ENCODE results near the gene FAM13A.

The FAM13A gene

DNA sequence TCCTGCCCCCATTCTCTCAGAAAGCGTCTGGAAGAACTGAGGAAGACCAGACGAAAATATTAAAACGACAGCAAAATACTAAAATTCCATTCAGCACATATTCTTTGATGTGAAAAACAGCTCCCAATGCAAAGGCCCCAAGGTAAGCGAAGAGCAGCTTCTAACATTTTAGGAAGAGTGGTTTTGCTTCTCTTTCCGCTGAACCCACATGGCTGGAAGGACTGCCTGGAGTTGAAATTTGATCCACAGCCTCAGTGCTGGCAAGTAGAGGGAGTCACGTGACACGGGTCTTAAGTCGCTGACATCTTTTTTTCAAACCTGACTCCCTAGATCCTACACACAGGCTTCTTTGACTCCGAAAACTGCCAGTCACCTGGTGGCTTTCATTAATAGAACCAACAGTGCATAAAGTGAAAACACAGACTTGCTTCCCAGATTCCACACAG, at the start of gene FAM13A (continued):
- TF ChIP-seq, protein P1, sequence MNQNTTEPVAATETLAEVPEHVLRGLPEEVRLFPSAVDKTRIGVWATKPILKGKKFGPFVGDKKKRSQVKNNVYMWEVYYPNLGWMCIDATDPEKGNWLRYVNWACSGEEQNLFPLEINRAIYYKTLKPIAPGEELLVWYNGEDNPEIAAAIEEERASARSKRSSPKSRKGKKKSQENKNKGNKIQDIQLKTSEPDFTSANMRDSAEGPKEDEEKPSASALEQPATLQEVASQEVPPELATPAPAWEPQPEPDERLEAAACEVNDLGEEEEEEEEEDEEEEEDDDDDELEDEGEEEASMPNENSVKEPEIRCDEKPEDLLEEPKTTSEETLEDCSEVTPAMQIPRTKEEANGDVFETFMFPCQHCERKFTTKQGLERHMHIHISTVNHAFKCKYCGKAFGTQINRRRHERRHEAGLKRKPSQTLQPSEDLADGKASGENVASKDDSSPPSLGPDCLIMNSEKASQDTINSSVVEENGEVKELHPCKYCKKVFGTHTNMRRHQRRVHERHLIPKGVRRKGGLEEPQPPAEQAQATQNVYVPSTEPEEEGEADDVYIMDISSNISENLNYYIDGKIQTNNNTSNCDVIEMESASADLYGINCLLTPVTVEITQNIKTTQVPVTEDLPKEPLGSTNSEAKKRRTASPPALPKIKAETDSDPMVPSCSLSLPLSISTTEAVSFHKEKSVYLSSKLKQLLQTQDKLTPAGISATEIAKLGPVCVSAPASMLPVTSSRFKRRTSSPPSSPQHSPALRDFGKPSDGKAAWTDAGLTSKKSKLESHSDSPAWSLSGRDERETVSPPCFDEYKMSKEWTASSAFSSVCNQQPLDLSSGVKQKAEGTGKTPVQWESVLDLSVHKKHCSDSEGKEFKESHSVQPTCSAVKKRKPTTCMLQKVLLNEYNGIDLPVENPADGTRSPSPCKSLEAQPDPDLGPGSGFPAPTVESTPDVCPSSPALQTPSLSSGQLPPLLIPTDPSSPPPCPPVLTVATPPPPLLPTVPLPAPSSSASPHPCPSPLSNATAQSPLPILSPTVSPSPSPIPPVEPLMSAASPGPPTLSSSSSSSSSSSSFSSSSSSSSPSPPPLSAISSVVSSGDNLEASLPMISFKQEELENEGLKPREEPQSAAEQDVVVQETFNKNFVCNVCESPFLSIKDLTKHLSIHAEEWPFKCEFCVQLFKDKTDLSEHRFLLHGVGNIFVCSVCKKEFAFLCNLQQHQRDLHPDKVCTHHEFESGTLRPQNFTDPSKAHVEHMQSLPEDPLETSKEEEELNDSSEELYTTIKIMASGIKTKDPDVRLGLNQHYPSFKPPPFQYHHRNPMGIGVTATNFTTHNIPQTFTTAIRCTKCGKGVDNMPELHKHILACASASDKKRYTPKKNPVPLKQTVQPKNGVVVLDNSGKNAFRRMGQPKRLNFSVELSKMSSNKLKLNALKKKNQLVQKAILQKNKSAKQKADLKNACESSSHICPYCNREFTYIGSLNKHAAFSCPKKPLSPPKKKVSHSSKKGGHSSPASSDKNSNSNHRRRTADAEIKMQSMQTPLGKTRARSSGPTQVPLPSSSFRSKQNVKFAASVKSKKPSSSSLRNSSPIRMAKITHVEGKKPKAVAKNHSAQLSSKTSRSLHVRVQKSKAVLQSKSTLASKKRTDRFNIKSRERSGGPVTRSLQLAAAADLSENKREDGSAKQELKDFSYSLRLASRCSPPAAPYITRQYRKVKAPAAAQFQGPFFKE (tag by site-specific recombination; IDR thresholded peaks at IDR 0.05; ENCODE audit: borderline replicate concordance): no peak
- TF ChIP-seq ZNF138 (tag by site-specific recombination; IDR thresholded peaks at IDR 0.05; ENCODE audit: borderline replicate concordance): no peak
- TF ChIP-seq, protein P2, sequence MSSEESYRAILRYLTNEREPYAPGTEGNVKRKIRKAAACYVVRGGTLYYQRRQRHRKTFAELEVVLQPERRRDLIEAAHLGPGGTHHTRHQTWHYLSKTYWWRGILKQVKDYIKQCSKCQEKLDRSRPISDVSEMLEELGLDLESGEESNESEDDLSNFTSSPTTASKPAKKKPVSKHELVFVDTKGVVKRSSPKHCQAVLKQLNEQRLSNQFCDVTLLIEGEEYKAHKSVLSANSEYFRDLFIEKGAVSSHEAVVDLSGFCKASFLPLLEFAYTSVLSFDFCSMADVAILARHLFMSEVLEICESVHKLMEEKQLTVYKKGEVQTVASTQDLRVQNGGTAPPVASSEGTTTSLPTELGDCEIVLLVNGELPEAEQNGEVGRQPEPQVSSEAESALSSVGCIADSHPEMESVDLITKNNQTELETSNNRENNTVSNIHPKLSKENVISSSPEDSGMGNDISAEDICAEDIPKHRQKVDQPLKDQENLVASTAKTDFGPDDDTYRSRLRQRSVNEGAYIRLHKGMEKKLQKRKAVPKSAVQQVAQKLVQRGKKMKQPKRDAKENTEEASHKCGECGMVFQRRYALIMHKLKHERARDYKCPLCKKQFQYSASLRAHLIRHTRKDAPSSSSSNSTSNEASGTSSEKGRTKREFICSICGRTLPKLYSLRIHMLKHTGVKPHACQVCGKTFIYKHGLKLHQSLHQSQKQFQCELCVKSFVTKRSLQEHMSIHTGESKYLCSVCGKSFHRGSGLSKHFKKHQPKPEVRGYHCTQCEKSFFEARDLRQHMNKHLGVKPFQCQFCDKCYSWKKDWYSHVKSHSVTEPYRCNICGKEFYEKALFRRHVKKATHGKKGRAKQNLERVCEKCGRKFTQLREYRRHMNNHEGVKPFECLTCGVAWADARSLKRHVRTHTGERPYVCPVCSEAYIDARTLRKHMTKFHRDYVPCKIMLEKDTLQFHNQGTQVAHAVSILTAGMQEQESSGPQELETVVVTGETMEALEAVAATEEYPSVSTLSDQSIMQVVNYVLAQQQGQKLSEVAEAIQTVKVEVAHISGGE (tag by site-specific recombination; conservative IDR thresholded peaks at IDR 0.05; ENCODE audit: low read depth): no peak
- peak; percentile 88 for TF ChIP-seq ZNF335 (tag by site-specific recombination; conservative IDR thresholded peaks at IDR 0.05)
- TF ChIP-seq ZNF423 (tag by site-specific recombination; IDR thresholded peaks at IDR 0.05): no peak
- TF ChIP-seq ZNF571 (tag by site-specific recombination; IDR thresholded peaks at IDR 0.05): no peak
- TF ChIP-seq ZNF175 (tag by site-specific recombination; IDR thresholded peaks at IDR 0.05): no peak
- no peak; the same call in 1 of the 2 replicates for TF ChIP-seq PRDM1 (tag by site-specific recombination; IDR thresholded peaks at IDR 0.05)
- TF ChIP-seq, protein P3, sequence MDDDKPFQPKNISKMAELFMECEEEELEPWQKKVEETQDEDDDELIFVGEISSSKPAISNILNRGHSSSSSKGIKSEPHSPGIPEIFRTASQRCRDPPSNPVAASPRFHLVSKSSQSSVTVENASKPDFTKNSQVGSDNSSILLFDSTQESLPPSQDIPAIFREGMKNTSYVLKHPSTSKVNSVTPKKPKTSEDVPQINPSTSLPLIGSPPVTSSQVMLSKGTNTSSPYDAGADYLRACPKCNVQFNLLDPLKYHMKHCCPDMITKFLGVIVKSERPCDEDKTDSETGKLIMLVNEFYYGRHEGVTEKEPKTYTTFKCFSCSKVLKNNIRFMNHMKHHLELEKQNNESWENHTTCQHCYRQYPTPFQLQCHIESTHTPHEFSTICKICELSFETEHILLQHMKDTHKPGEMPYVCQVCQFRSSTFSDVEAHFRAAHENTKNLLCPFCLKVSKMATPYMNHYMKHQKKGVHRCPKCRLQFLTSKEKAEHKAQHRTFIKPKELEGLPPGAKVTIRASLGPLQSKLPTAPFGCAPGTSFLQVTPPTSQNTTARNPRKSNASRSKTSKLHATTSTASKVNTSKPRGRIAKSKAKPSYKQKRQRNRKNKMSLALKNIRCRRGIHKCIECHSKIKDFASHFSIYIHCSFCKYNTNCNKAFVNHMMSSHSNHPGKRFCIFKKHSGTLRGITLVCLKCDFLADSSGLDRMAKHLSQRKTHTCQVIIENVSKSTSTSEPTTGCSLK (tag by site-specific recombination; IDR thresholded peaks at IDR 0.05): no peak
- TF ChIP-seq ZEB2 (tag by site-specific recombination; IDR thresholded peaks at IDR 0.05): no peak
- no peak for TF ChIP-seq KLF9 (tag by site-specific recombination; IDR thresholded peaks at IDR 0.05; ENCODE audit: low read depth)
- TF ChIP-seq, protein P4, sequence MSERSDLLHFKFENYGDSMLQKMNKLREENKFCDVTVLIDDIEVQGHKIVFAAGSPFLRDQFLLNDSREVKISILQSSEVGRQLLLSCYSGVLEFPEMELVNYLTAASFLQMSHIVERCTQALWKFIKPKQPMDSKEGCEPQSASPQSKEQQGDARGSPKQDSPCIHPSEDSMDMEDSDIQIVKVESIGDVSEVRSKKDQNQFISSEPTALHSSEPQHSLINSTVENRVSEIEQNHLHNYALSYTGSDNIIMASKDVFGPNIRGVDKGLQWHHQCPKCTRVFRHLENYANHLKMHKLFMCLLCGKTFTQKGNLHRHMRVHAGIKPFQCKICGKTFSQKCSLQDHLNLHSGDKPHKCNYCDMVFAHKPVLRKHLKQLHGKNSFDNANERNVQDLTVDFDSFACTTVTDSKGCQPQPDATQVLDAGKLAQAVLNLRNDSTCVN (tag by site-specific recombination; optimal IDR thresholded peaks at IDR 0.05): no peak
- TF ChIP-seq, protein P5, sequence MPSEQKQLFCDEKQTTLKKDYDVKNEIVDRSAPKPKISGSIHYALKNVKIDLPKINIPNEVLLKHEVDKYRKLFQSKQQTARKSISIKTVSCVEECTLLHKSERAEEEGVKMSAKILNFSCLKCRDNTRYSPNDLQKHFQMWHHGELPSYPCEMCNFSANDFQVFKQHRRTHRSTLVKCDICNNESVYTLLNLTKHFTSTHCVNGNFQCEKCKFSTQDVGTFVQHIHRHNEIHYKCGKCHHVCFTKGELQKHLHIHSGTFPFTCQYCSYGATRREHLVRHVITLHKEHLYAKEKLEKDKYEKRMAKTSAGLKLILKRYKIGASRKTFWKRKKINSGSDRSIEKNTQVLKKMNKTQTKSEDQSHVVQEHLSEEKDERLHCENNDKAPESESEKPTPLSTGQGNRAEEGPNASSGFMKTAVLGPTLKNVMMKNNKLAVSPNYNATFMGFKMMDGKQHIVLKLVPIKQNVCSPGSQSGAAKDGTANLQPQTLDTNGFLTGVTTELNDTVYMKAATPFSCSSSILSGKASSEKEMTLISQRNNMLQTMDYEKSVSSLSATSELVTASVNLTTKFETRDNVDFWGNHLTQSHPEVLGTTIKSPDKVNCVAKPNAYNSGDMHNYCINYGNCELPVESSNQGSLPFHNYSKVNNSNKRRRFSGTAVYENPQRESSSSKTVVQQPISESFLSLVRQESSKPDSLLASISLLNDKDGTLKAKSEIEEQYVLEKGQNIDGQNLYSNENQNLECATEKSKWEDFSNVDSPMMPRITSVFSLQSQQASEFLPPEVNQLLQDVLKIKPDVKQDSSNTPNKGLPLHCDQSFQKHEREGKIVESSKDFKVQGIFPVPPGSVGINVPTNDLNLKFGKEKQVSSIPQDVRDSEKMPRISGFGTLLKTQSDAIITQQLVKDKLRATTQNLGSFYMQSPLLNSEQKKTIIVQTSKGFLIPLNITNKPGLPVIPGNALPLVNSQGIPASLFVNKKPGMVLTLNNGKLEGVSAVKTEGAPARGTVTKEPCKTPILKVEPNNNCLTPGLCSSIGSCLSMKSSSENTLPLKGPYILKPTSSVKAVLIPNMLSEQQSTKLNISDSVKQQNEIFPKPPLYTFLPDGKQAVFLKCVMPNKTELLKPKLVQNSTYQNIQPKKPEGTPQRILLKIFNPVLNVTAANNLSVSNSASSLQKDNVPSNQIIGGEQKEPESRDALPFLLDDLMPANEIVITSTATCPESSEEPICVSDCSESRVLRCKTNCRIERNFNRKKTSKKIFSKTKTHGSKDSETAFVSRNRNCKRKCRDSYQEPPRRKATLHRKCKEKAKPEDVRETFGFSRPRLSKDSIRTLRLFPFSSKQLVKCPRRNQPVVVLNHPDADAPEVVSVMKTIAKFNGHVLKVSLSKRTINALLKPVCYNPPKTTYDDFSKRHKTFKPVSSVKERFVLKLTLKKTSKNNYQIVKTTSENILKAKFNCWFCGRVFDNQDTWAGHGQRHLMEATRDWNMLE (tag by site-specific recombination; conservative IDR thresholded peaks at IDR 0.05; ENCODE audit: low read depth): peak; percentile 54
- TF ChIP-seq IKZF3 (tag by site-specific recombination; IDR thresholded peaks at IDR 0.05): no peak
- TF ChIP-seq ZNF350 (tag by site-specific recombination; IDR thresholded peaks at IDR 0.05): no peak
- TF ChIP-seq, protein P6, sequence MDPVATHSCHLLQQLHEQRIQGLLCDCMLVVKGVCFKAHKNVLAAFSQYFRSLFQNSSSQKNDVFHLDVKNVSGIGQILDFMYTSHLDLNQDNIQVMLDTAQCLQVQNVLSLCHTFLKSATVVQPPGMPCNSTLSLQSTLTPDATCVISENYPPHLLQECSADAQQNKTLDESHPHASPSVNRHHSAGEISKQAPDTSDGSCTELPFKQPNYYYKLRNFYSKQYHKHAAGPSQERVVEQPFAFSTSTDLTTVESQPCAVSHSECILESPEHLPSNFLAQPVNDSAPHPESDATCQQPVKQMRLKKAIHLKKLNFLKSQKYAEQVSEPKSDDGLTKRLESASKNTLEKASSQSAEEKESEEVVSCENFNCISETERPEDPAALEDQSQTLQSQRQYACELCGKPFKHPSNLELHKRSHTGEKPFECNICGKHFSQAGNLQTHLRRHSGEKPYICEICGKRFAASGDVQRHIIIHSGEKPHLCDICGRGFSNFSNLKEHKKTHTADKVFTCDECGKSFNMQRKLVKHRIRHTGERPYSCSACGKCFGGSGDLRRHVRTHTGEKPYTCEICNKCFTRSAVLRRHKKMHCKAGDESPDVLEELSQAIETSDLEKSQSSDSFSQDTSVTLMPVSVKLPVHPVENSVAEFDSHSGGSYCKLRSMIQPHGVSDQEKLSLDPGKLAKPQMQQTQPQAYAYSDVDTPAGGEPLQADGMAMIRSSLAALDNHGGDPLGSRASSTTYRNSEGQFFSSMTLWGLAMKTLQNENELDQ (tag by site-specific recombination; IDR thresholded peaks at IDR 0.05; ENCODE audit: low read depth): no peak
- TF ChIP-seq, protein P7, sequence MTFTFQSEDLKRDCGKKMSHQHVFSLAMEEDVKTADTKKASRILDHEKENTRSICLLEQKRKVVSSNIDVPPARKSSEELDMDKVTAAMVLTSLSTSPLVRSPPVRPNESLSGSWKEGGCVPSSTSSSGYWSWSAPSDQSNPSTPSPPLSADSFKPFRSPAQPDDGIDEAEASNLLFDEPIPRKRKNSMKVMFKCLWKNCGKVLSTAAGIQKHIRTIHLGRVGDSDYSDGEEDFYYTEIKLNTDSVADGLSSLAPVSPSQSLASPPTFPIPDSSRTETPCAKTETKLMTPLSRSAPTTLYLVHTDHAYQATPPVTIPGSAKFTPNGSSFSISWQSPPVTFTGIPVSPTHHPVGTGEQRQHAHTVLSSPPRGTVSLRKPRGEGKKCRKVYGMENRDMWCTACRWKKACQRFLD (tag by site-specific recombination; IDR thresholded peaks at IDR 0.05): no peak
